GM18505 (cell line): Measurements from ENCODE around the gene ANKRD55.
A peak's percentile ranks its signal among the peaks of the same experiment; 100 is the strongest.
"Not testable (repeated sequence)": the region's sequence is repeated elsewhere in the genome, so short reads cannot be mapped to it uniquely, and the experiment has no call there.

Source experiments
- ATAC-seq: cut with Tn5 transposase; IDR thresholded peaks from one replicate; pipeline ENCODE4 v1.9.1; 2021; ENCODE audit not compliant: unreplicated experiment
- POLR2A ChIP-seq: IDR thresholded peaks from 4 replicates; pipeline ENCODE4 v1.6.1; 2011; ENCODE audit warnings: borderline replicate concordance; ENCODE audit not compliant: insufficient read depth, insufficient read length; ENCODE audit errors: extremely low read depth

Gene ANKRD55

GRCh38 chr5:56145106-56145505 lies 88.0 kb downstream of the ANKRD55 start:
- no peak for TF ChIP-seq POLR2A
- no peak for ATAC-seq

GRCh38 chr5:56144211-56144610 lies 88.9 kb downstream of the ANKRD55 start:
- ATAC-seq = no peak
- no peak for TF ChIP-seq POLR2A

- ATAC-seq = no peak
- TF ChIP-seq POLR2A = no peak
Measured at GRCh38 chr5:56143373-56143714, 89.8 kb downstream of the ANKRD55 start.

- ATAC-seq = peak; percentile 83
- no peak for TF ChIP-seq POLR2A
Measured at GRCh38 chr5:56142614-56143372, 90.3 kb downstream of the ANKRD55 start.

DNA sequence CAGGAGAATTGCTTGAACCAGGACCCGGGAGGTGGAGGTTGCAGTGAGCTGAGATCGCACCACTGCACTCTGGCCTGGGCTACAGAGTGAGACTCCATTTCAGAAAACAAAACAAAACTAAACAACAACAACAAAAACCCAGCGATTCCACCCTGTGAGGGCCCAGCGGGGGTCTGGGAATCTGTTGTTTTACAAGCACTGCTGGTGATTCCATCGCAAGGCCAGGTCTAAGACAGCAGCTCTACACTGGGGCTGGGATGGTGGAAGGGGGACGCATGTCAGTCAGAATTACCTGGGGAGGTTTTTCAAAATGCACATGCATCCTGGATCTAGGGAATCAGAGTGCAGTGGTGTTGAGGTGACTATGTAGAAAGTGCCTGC lies 90.9 kb downstream of the ANKRD55 start:
- TF ChIP-seq POLR2A = no peak
- no peak for ATAC-seq

DNA sequence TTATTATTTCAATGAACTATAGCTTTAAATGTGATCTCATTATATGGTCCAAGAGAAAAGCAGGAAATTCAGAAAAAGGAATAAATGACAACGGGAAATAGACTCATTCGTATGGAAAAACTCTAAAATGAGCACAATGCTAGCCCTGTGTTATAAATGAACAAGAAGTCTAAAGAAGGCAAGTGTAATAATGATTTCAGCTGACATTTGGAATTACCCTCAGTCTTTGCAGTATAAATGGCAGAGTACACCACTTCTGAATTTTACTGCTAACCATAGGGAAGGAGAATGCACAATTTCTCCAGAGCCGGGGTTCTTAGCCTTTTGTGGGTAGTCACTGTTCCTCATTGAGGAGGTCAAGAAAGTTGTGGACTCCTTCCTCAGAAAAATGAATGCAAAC lies 93.1 kb downstream of the ANKRD55 start:
- TF ChIP-seq POLR2A = no peak
- no peak for ATAC-seq

GRCh38 chr5:56130664-56131063 lies 102.5 kb downstream of the ANKRD55 start:
- ATAC-seq = no peak
- TF ChIP-seq POLR2A = no peak

- no peak for ATAC-seq
- no peak for TF ChIP-seq POLR2A
Measured at GRCh38 chr5:56129288-56129687, 103.8 kb downstream of the ANKRD55 start.

DNA sequence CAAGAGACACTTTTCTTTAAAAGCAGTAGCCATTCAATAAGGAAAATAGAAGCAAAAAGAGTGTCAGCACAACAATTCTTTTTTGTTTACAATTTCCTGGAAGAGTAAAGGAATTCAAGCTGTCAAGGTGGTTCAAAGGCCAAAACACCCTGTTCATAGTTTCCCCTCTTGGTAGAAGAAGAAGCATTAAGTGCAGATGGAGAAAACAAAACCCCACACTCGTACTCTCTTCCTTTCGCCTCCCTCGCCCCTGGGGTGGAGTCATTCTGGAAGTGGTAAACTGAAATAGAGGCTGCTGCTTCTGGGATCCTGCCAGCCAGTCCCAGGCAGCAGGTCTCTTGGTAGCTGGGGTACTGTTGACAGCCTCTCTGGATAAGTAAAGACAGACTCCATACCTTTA lies 105.0 kb downstream of the ANKRD55 start:
- ATAC-seq = no peak
- no peak for TF ChIP-seq POLR2A

GRCh38 chr5:56126487-56127179 lies 106.5 kb downstream of the ANKRD55 start:
- no peak for ATAC-seq
- no peak for TF ChIP-seq POLR2A

GRCh38 chr5:56123531-56124243 lies 109.4 kb downstream of the ANKRD55 start:
- no peak for ATAC-seq
- TF ChIP-seq POLR2A = no peak

GRCh38 chr5:56122360-56122985 lies 110.7 kb downstream of the ANKRD55 start:
- ATAC-seq = not testable (repeated sequence)

- no peak for ATAC-seq
Measured at GRCh38 chr5:56119050-56119449, 114.1 kb downstream of the ANKRD55 start.

GRCh38 chr5:56116599-56117141 lies 116.5 kb downstream of the ANKRD55 start:
- TF ChIP-seq POLR2A = no peak
- no peak for ATAC-seq

More at GRCh38 chr5:56119050-56119449, 114.1 kb downstream of the ANKRD55 start:
- TF ChIP-seq POLR2A = no peak

DNA sequence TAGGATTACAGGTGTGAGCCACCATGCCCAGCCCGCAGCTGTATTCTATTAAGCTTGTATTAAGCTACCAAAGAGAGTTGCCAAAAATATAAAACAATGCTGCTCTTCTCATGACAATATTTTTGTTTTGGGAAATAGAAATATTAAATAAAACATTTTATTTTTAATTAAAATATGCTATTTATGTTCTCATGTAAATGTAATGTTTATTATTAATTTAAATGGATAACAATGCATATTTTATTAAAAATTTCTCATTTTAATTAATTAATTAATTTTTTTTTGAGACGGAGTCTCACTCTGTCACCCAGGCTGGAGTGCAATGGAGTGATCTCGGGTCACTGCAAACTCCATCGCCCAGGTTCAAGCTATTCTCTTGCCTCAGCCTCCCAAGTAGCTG lies 117.5 kb downstream of the ANKRD55 start:
- TF ChIP-seq POLR2A = no peak
- no peak for ATAC-seq
